T-helper 2 cell treated with Interferon-gamma antibody and Interleukin-4, amounts not matched to agents 100 ng/mL and 5 ng/mL, for 36 hours (primary cell): ENCODE results near the gene MSI2. TPM values are rescaled to one million over a fixed set of nuclear protein-coding genes. Genes with fewer than 3 reads are reported as not detected.

Source experiments
- intact Hi-C: fragments of 100-400 bp; cut with micrococcal nuclease; formaldehyde crosslinking; loops from one replicate; pipeline ENCODE4 v1.15.1; 2023
- total RNA-seq: library from RNA; stranded (reverse); gene quantifications from 2 replicates; pipeline ENCODE4 v1.2.3, GENCODE V29; 2022

MSI2 gene
- total RNA-seq, 1 donor from 2014 or later: 140 TPM

DNA sequence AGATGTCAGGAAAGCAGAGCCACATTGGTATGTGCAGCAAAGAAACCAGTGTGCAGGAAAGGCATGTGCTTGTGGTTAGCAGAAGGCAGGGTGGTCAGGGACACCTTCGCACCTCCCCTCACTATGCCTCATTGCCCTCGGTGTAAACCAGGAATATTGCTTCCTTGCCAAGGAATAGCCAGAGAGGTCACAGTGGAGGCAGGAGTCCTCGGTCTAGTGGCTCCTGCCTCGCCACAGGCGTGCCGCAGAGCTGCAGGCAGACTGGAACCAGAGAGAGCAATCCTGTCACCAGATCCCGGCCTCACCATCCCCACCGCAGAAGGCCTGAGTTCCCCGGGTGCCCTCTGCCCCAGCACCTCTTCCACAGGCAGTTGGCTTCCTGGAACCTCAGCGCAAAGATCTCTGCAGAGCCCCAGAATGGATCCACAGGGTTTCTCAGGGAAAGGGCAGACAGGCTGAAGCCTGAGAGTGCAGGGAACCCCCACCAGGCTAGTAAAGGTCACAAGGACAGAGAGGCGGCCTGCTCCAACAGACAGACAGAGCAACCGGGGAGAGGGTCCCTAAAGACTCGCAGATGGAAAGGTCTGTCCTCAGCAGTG is 467.2 kb downstream of the MSI2 start:
- intact Hi-C loops: no loop called here

GRCh38 chr17:57724026-57724728 is 467.9 kb downstream of the MSI2 start:
- intact Hi-C loops: no loop called here

GRCh38 chr17:57724729-57725125 is 468.4 kb downstream of the MSI2 start:
- intact Hi-C loops: no loop called here

DNA sequence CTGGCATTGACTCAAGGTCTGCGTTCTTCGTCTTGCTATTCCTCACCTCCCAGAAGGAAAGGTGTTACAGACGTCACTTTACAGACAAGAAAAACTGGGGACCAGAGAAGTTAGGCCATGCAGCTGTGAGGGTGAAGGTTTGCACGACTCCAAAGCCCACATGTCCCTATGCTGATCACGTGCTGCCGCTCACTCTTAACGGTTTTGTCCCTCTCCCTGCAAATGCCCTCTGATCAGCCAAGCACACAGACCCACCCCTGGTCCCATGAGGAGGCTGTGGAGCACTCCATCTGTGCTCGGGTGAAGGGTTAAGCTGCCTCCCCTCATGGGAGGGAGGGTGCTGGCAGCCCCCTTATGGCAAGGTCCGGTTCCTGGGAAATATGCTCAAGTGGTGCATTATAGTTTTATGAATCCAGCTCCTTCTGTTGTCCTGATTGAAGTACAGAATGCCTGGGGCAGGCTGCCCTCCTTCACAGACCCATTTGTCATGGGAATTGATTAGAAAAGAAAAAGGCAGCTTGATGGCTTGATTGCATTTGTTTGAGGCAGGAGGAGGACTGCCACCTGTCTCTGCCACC is 470.0 kb downstream of the MSI2 start:
- intact Hi-C loops: no loop called here

GRCh38 chr17:57726838-57727237 is 470.5 kb downstream of the MSI2 start:
- intact Hi-C loops: no loop called here

GRCh38 chr17:57727630-57728175 is 471.4 kb downstream of the MSI2 start:
- intact Hi-C loops: no loop called here

- intact Hi-C loops: no loop called here
These were observed 473.8 kb downstream of the MSI2 start for GRCh38 chr17:57730026-57730701.

DNA sequence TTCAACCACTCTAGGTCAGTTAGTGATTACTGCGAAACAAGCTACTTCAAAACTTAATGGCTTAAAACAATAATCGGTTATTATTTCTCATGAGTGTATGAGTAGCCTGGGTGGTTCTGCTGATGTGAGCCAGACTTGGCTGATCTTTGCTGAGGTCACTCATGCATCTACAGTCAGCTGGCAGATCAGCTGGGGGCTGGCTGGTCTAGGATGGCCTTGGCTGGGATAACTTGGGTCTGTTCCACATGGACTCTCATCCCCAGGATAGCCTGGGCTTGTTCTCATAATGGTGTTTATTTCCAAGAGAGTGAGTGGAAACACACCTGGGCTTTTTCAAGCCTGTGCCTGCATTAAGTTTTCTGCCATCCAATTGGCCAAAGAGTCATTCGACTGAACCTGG is 475.7 kb downstream of the MSI2 start:
- intact Hi-C loops: no loop called here

GRCh38 chr17:57733085-57733484 is 476.8 kb downstream of the MSI2 start:
- intact Hi-C loops: no loop called here

Other genes with a start within 250 kb of the MSI2 start
- 34.2 and 37.7 TPM in 2 replicates for gene AKAP1, start 171.3 kb upstream of the MSI2 start, total RNA-seq